ENCODE results near the gene C19orf25. TPM values are rescaled to one million over a fixed set of nuclear protein-coding genes. Genes with fewer than 3 reads are reported as not detected.

The C19orf25 gene
- total RNA-seq, 1 donor from 2014 or later = 38.0 TPM

DNA sequence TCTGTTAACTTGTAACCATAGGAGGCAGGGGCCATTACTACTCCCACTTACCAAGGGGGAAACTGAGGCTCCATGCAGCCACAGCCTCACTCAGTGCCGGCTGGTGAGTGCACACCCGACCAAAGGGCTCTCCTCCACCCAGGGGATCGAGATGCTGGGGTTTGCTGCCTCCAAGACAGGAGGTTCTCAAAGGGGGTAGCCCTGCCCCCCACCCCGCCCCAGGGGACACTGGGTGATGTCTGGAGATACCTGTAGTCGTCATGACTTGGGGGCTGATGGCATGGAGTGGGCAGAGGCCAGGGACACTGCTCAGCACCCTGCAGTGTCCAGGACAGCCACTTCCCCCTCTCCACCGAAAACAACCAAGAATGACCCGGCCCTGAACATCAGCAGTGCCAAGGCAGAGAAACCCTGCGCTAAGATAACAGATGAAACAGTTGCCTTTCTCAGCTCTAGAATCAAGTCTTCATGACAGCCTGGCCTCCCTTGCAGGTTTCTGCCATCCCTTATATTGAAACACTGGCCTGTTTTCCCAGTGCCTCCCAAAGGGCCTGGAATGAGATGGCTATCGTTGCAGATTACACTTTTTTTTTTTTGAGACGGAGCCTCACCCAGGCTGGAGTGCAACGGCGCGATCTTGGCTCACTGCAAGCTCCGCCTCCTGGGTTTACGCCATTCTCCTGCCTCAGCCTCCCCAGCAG lies 15.2 kb upstream of the C19orf25 start:
- no peak for TF ChIP-seq CTCF (IDR thresholded peaks at IDR 0.05)
- H3K9me3 Mint-ChIP-seq (ENCODE audit: unreplicated experiment) = no peaks in the 10 kb centered on the region
- peaks cover 10% of the 10 kb centered on the region for H3K4me1 Mint-ChIP-seq (ENCODE audit: unreplicated experiment)
- peak; percentile 80 for DNase-seq (ENCODE audit: extremely low spot score, unreplicated experiment)
- no peaks in the 10 kb centered on the region for H3K36me3 Mint-ChIP-seq (ENCODE audit: unreplicated experiment)
- H3K27me3 Mint-ChIP-seq (ENCODE audit: unreplicated experiment) = peaks cover 9% of the 10 kb centered on the region
- H3K4me3 Mint-ChIP-seq (ENCODE audit: unreplicated experiment) = no peak overlapping the region
- no peak overlapping the region for H3K27ac Mint-ChIP-seq (ENCODE audit: unreplicated experiment)

DNA sequence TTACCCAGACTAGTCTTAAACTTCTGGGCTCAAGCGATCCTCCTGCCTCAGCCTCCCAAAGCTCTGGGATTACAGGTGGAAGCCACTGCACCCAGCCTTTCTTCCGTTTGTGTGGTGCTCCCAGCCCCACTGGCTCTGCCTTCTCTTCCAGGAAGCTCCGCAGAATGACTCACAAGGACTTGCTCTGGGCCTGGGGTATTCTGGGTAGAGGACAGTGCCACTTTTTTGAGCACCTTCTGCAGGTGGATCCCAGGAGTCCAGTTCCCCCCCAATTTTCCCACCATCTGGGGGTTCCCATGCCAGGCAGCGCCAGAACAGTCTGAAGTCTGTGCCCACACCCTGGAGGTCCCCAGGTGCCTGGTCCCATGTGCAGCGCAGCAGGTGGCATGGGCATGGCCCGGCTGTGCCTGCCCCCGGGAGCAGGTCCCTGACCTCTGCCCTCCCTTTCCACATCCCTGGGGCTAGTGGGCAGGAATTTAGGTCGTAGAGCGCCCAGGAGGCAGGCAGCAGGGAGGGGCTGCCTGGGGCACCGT lies 13.5 kb upstream of the C19orf25 start:
- H3K36me3 Mint-ChIP-seq (ENCODE audit: unreplicated experiment) = no peaks in the 10 kb centered on the region
- H3K4me3 Mint-ChIP-seq (ENCODE audit: unreplicated experiment) = peak overlapping the region; percentile 65
- no peak overlapping the region for H3K27ac Mint-ChIP-seq (ENCODE audit: unreplicated experiment)
- DNase-seq (ENCODE audit: extremely low spot score, unreplicated experiment) = no peak
- no peaks in the 10 kb centered on the region for H3K9me3 Mint-ChIP-seq (ENCODE audit: unreplicated experiment)
- H3K4me1 Mint-ChIP-seq (ENCODE audit: unreplicated experiment) = peaks cover 10% of the 10 kb centered on the region
- TF ChIP-seq CTCF (IDR thresholded peaks at IDR 0.05) = no peak
- peaks cover 9% of the 10 kb centered on the region for H3K27me3 Mint-ChIP-seq (ENCODE audit: unreplicated experiment)

- no peak for DNase-seq (ENCODE audit: extremely low spot score, unreplicated experiment)
- TF ChIP-seq CTCF (IDR thresholded peaks at IDR 0.05) = no peak
- H3K36me3 Mint-ChIP-seq (ENCODE audit: unreplicated experiment) = no peaks in the 10 kb centered on the region
- peaks cover 9% of the 10 kb centered on the region for H3K27me3 Mint-ChIP-seq (ENCODE audit: unreplicated experiment)
- peak overlapping the region; percentile 65 for H3K4me3 Mint-ChIP-seq (ENCODE audit: unreplicated experiment)
- H3K4me1 Mint-ChIP-seq (ENCODE audit: unreplicated experiment) = peaks cover 10% of the 10 kb centered on the region
- H3K27ac Mint-ChIP-seq (ENCODE audit: unreplicated experiment) = no peak overlapping the region
- H3K9me3 Mint-ChIP-seq (ENCODE audit: unreplicated experiment) = no peaks in the 10 kb centered on the region
Observed at GRCh38 chr19:1491849-1492170, 12.8 kb upstream of the C19orf25 start.

DNA sequence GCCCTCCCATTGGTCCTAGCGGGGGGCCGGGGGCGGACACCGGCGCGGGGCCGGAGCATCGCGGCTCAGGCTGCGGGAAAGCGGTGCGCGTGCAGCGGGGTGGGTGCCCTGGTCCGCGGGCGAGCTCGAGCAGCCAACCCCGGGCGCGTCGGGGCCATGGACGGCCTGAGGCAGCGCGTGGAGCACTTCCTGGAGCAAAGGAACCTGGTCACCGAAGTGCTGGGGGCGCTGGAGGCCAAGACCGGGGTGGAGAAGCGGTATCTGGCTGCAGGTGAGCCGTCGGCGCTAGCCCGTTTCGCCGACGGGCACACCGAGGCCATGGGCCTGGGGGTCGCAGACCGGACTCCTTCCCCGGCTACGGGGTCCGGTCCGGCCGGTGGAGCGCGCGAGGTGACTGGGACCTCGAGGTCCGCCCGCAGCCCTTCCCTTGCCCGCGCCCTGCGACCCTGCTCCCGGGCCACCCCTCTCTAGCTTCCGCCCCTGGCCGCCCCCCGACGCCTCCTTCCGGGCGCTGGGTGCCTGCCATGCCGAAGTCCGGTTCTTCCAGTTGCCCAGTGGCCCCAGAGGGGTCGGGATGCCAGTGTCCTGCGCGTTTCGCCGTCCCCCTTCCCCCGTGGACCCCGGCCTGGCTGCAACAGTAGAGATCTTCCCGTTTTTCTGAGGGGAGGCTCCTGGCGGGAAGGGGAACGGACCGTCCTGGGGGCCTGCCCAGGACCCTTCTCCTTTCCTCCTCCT lies 12.3 kb upstream of the C19orf25 start, which contains the start of gene REEP6:
TSS of gene REEP6 (plus strand) at position 68 of the 735 bp plus-strand sequence. CDS start at position 157, 89 bp downstream.
- Mint-ChIP-seq H3K4me3 (ENCODE audit: unreplicated experiment) (peak within 1 kb of the TSS; percentile 87), H3K27ac (ENCODE audit: unreplicated experiment) (peak within 1 kb of the TSS; percentile 93), H3K9me3 (ENCODE audit: unreplicated experiment) (no peaks in the 10 kb centered on the region), H3K36me3 (ENCODE audit: unreplicated experiment) (no peaks in the 10 kb centered on the region), H3K4me1 (ENCODE audit: unreplicated experiment) (peaks cover 10% of the 10 kb centered on the region), H3K27me3 (ENCODE audit: unreplicated experiment) (peaks cover 9% of the 10 kb centered on the region)
- TF ChIP-seq CTCF (IDR thresholded peaks at IDR 0.05) = no peak
- DNase-seq (ENCODE audit: extremely low spot score, unreplicated experiment) = no peak
